Pons (tissue), 1 donor: ENCODE results near the gene PLCZ1.
"Not testable (repeated sequence)": the region's sequence is repeated elsewhere in the genome, so short reads cannot be mapped to it uniquely, and the experiment has no call there.

Experiments used
- DNase-seq: peaks from one replicate; pipeline ENCODE4 v3.0.0-alpha.2; 2016; ENCODE audit warnings: low spot score

The PLCZ1 gene

GRCh38 chr12:18703911-18704310, 33.9 kb downstream of the PLCZ1 start:
- DNase-seq = no peak

- DNase-seq = no peak
Observed at GRCh38 chr12:18703321-18703720, 34.5 kb downstream of the PLCZ1 start.

- no peak for DNase-seq
Observed at GRCh38 chr12:18700271-18700670, 37.5 kb downstream of the PLCZ1 start.

- no peak for DNase-seq
Observed at GRCh38 chr12:18696971-18697602, 40.7 kb downstream of the PLCZ1 start.

- not testable (repeated sequence) for DNase-seq
Observed at GRCh38 chr12:18693986-18694385, 43.8 kb downstream of the PLCZ1 start.

- DNase-seq = no peak
Observed at GRCh38 chr12:18690653-18691052, 47.2 kb downstream of the PLCZ1 start.

GRCh38 chr12:18689771-18690170, 48.0 kb downstream of the PLCZ1 start:
- DNase-seq = no peak

GRCh38 chr12:18684430-18684829, 53.4 kb downstream of the PLCZ1 start:
- no peak for DNase-seq

- no peak for DNase-seq
Observed at GRCh38 chr12:18683327-18684013, 54.3 kb downstream of the PLCZ1 start.

GRCh38 chr12:18681818-18682217, 56.0 kb downstream of the PLCZ1 start:
- no peak for DNase-seq

GRCh38 chr12:18676996-18677588, 60.7 kb downstream of the PLCZ1 start:
- DNase-seq = no peak

GRCh38 chr12:18676141-18676540, 61.7 kb downstream of the PLCZ1 start:
- no peak for DNase-seq

GRCh38 chr12:18658829-18659228, 79.0 kb downstream of the PLCZ1 start:
- DNase-seq = no peak

- no peak for DNase-seq
Observed at GRCh38 chr12:18658179-18658578, 79.6 kb downstream of the PLCZ1 start.

- DNase-seq = no peak
Observed at GRCh38 chr12:18655351-18655750, 82.5 kb downstream of the PLCZ1 start.

GRCh38 chr12:18653465-18653864, 84.3 kb downstream of the PLCZ1 start:
- DNase-seq = no peak

GRCh38 chr12:18652596-18652995, 85.2 kb downstream of the PLCZ1 start:
- no peak for DNase-seq

- DNase-seq = no peak
Observed at GRCh38 chr12:18651525-18651924, 86.3 kb downstream of the PLCZ1 start.

- DNase-seq = no peak
Observed at GRCh38 chr12:18646286-18646890, 91.4 kb downstream of the PLCZ1 start.

GRCh38 chr12:18644564-18644963, 93.2 kb downstream of the PLCZ1 start:
- no peak for DNase-seq

- DNase-seq = no peak
Observed at GRCh38 chr12:18643681-18644080, 94.1 kb downstream of the PLCZ1 start.

- no peak for DNase-seq
Observed at GRCh38 chr12:18640321-18640955, 97.4 kb downstream of the PLCZ1 start.

GRCh38 chr12:18634382-18634781, 103.4 kb downstream of the PLCZ1 start:
- no peak for DNase-seq
